ENCODE data around the gene NFATC2. TPM values are rescaled to one million over a fixed set of nuclear protein-coding genes. Genes with fewer than 3 reads are reported as not detected.

The NFATC2 gene
- total RNA-seq, 1 donor from 2014 or later = 4.2 TPM

- Histone ChIP-seq H3K4me1 (peaks cover 26% of the 10 kb centered on the region), H3K27ac (replicated peaks) (no peak overlapping the region), H3K27me3 (ENCODE audit: low read depth) (no peaks in the 10 kb centered on the region), H3K36me3 (no peaks in the 10 kb centered on the region), H3K9me3 (replicated peaks) (no peaks in the 10 kb centered on the region), H3K4me3 (no peak overlapping the region)
- no peak for DNase-seq
- intact Hi-C loops (cut with micrococcal nuclease) = loop anchor here (5.0 kb wide), 1 partner anchor 222 kb away; no protein-coding TSS in a partner anchor
- TF ChIP-seq, protein P1, sequence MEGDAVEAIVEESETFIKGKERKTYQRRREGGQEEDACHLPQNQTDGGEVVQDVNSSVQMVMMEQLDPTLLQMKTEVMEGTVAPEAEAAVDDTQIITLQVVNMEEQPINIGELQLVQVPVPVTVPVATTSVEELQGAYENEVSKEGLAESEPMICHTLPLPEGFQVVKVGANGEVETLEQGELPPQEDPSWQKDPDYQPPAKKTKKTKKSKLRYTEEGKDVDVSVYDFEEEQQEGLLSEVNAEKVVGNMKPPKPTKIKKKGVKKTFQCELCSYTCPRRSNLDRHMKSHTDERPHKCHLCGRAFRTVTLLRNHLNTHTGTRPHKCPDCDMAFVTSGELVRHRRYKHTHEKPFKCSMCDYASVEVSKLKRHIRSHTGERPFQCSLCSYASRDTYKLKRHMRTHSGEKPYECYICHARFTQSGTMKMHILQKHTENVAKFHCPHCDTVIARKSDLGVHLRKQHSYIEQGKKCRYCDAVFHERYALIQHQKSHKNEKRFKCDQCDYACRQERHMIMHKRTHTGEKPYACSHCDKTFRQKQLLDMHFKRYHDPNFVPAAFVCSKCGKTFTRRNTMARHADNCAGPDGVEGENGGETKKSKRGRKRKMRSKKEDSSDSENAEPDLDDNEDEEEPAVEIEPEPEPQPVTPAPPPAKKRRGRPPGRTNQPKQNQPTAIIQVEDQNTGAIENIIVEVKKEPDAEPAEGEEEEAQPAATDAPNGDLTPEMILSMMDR (IDR thresholded peaks at IDR 0.05; ENCODE audit: borderline replicate concordance) = no peak
Observed at GRCh38 chr20:51374961-51375360, 167.6 kb downstream of the NFATC2 start.

- H3K27me3 ChIP-seq (ENCODE audit: low read depth) = no peaks in the 10 kb centered on the region
- H3K9me3 ChIP-seq (replicated peaks) = no peaks in the 10 kb centered on the region
- H3K27ac ChIP-seq (replicated peaks) = no peak overlapping the region
- H3K4me1 ChIP-seq = peaks cover 26% of the 10 kb centered on the region
- no peak overlapping the region for H3K4me3 ChIP-seq
- intact Hi-C loops (cut with micrococcal nuclease) = loop anchor here (5.0 kb wide), 1 partner anchor 223 kb away; no protein-coding TSS in a partner anchor
- H3K36me3 ChIP-seq = no peaks in the 10 kb centered on the region
- TF ChIP-seq, protein P1 (IDR thresholded peaks at IDR 0.05; ENCODE audit: borderline replicate concordance) = no peak
- DNase-seq = no peak
Observed at GRCh38 chr20:51374456-51374830, 168.1 kb downstream of the NFATC2 start.

DNA sequence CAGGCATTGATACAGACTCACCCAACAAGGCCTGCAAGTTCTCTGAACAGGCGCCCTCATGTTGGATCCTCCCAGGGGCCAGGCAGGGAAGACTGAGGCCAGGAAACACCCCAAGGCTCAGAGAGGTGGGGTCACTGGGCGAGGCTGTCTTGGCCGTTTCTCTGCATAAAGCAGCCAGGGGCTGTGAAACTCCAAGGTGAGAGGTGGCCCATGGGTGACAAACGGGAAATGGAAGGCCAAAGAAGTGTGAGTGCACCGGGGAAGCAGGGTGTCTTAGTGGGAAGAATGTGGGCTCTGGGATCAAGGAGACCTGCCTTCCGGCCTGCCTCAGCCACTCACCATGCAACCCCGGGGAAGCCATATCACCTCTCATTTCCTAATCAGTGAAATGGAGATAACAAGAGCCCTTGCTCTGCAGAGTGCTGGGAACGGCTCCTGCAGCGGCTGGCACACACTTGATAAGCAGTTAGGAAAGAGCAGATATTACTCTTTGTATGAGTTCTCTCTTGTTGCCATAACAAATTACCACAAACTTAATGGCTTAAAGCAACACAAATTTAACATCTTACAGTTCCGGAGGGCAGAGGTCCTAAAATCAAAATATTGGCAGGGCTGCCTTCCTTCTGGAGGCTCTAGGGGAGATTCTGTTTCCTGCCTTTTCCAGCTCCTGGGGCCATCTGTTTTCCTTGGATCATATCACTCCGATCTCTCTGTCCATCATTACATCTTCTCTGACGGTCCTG, 168.6 kb downstream of the NFATC2 start:
- TF ChIP-seq, protein P1 (IDR thresholded peaks at IDR 0.05; ENCODE audit: borderline replicate concordance) = no peak
- Histone ChIP-seq H3K27ac (replicated peaks) (no peak overlapping the region), H3K4me3 (no peak overlapping the region), H3K9me3 (replicated peaks) (no peaks in the 10 kb centered on the region), H3K36me3 (no peaks in the 10 kb centered on the region), H3K4me1 (peaks cover 26% of the 10 kb centered on the region), H3K27me3 (ENCODE audit: low read depth) (no peaks in the 10 kb centered on the region)
- no peak for DNase-seq
- intact Hi-C loops (cut with micrococcal nuclease) = loop anchor here (5.0 kb wide), 1 partner anchor 223 kb away; no protein-coding TSS in a partner anchor

GRCh38 chr20:51372966-51373365, 169.6 kb downstream of the NFATC2 start:
- H3K4me3 ChIP-seq = no peak overlapping the region
- H3K4me1 ChIP-seq = peaks cover 26% of the 10 kb centered on the region
- H3K27ac ChIP-seq (replicated peaks) = no peak overlapping the region
- peaks cover 7% of the 10 kb centered on the region for H3K27me3 ChIP-seq (ENCODE audit: low read depth)
- no peak for DNase-seq
- intact Hi-C loops (cut with micrococcal nuclease) = loop anchor here (5.0 kb wide), 1 partner anchor 224 kb away; no protein-coding TSS in a partner anchor
- TF ChIP-seq, protein P1 (IDR thresholded peaks at IDR 0.05; ENCODE audit: borderline replicate concordance) = no peak
- no peaks in the 10 kb centered on the region for H3K36me3 ChIP-seq
- H3K9me3 ChIP-seq (replicated peaks) = no peaks in the 10 kb centered on the region

DNA sequence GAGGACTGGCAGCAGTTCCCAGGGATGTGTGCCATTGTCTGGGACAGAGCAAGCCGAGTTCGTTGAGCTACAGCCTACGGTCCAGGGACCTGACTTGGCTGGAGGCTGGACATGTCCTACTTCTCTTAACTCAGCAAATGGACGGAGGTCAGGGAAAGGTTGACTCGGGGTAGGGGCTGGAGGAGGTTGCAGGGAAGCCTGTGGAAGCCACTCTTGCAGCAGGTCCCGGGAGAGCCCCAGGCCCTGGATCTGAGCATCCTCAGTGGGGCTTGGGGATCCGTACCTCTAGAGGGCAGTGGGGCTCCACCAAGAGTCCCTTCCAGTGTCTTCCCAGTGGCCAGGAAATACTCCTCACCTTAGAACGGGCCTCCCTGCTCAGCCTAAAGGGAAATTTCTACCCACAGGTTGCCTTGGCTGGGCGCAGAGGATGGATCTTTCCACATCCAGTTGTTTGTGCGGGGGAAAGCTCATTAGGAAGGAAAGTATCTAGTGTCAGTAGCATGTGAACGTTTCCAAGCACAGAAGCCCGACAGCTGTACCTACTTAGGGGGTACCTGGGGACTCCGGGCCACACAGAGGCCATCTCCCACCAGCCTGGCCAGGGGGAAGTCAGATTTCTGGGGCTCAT, 170.2 kb downstream of the NFATC2 start:
- Histone ChIP-seq H3K9me3 (replicated peaks) (no peaks in the 10 kb centered on the region), H3K27me3 (ENCODE audit: low read depth) (peaks cover 14% of the 10 kb centered on the region), H3K36me3 (no peaks in the 10 kb centered on the region), H3K27ac (replicated peaks) (no peak overlapping the region), H3K4me3 (no peak overlapping the region), H3K4me1 (peaks cover 26% of the 10 kb centered on the region)
- intact Hi-C loops (cut with micrococcal nuclease) = loop anchor here (5.0 kb wide), 1 partner anchor 225 kb away; no protein-coding TSS in a partner anchor
- TF ChIP-seq, protein P1 (IDR thresholded peaks at IDR 0.05; ENCODE audit: borderline replicate concordance) = peak; percentile 89
- DNase-seq = peak; percentile 59
